KMS-11 (cell line): ENCODE measurements around the gene SYNE4.

ENCODE experiments used
- H2AFZ ChIP-seq: fragments of 200-600 bp; sonication (generic); 2 replicates; pipeline ENCODE4 v1.6.1; 2016; ENCODE audit warnings: antibody characterized with exemption, mixed run types, low read depth
- H3K27ac ChIP-seq: fragments of 200-600 bp; sonication (generic); 2 replicates; pipeline ENCODE4 v1.6.1; 2016; ENCODE audit warnings: mild to moderate bottlenecking, mixed run types
- H3K27me3 ChIP-seq: fragments of 200-600 bp; sonication (generic); 2 replicates; pipeline ENCODE4 v1.6.1; 2017; ENCODE audit warnings: mild to moderate bottlenecking, low read depth, mixed run types, moderate library complexity; ENCODE audit not compliant: insufficient read depth
- H3K36me3 ChIP-seq: fragments of 200-600 bp; sonication (generic); 2 replicates; pipeline ENCODE4 v1.6.1; 2017; ENCODE audit warnings: mild to moderate bottlenecking, mixed run types; ENCODE audit not compliant: insufficient read depth
- H3K4me1 ChIP-seq: fragments of 200-600 bp; sonication (generic); 2 replicates; pipeline ENCODE4 v1.6.1; 2016; ENCODE audit warnings: mild to moderate bottlenecking, low read depth, mixed run types; ENCODE audit not compliant: poor library complexity, severe bottlenecking
- H3K4me2 ChIP-seq: fragments of 200-600 bp; sonication (generic); 2 replicates; pipeline ENCODE4 v1.7.0; 2016; ENCODE audit warnings: mild to moderate bottlenecking, mixed run types
- H3K4me3 ChIP-seq: fragments of 200-600 bp; sonication (generic); IDR thresholded peaks from 2 replicates; pipeline ENCODE4 v1.6.1; 2017; ENCODE audit warnings: low read depth, low read length, mixed read lengths; ENCODE audit not compliant: insufficient read depth
- H3K79me2 ChIP-seq: fragments of 200-600 bp; sonication (generic); 2 replicates; pipeline ENCODE4 v1.6.1; 2016; ENCODE audit warnings: low read depth, mixed run types; ENCODE audit not compliant: insufficient read depth
- H3K9ac ChIP-seq: fragments of 200-600 bp; sonication (generic); 2 replicates; pipeline ENCODE4 v1.6.1; 2016; ENCODE audit warnings: mild to moderate bottlenecking, mixed run types
- H4K20me1 ChIP-seq: fragments of 200-600 bp; sonication (generic); 2 replicates; pipeline ENCODE4 v1.6.1; 2016; ENCODE audit warnings: mild to moderate bottlenecking, mixed run types; ENCODE audit not compliant: insufficient read depth
- CTCF ChIP-seq: fragments of 200-600 bp; sonication (generic); conservative IDR thresholded peaks from 2 replicates; pipeline ENCODE4 v1.6.1; 2017; ENCODE audit warnings: low read depth, mild to moderate bottlenecking, antibody characterized with exemption, low read length, moderate library complexity, mixed read lengths

The SYNE4 gene

GRCh38 chr19:36051236-36051635, 42.6 kb upstream of the SYNE4 start:
- Histone ChIP-seq H3K9ac (no peak overlapping the region), H3K36me3 (no peaks in the 10 kb centered on the region)
- no peak for TF ChIP-seq CTCF

GRCh38 chr19:36049080-36049698, 40.6 kb upstream of the SYNE4 start:
- H3K27me3 ChIP-seq: no peaks in the 10 kb centered on the region
- H2AFZ ChIP-seq: no peak overlapping the region
- no peak overlapping the region for H3K4me3 ChIP-seq
- no peaks in the 10 kb centered on the region for H3K36me3 ChIP-seq
- no peaks in the 10 kb centered on the region for H3K79me2 ChIP-seq
- no peak overlapping the region for H3K27ac ChIP-seq
- H3K4me1 ChIP-seq: peaks cover 8% of the 10 kb centered on the region
- H4K20me1 ChIP-seq: no peaks in the 10 kb centered on the region
- no peak overlapping the region for H3K4me2 ChIP-seq
- TF ChIP-seq CTCF: no peak
- H3K9ac ChIP-seq: no peak overlapping the region

More at GRCh38 chr19:36051236-36051635, 42.6 kb upstream of the SYNE4 start:
- no peak overlapping the region for H2AFZ ChIP-seq
- peaks cover 16% of the 10 kb centered on the region for H3K4me1 ChIP-seq
- H3K4me3 ChIP-seq: no peak overlapping the region
- no peaks in the 10 kb centered on the region for H4K20me1 ChIP-seq
- no peak overlapping the region for H3K27ac ChIP-seq
- H3K4me2 ChIP-seq: no peak overlapping the region
- peaks cover 13% of the 10 kb centered on the region for H3K79me2 ChIP-seq
- no peaks in the 10 kb centered on the region for H3K27me3 ChIP-seq

GRCh38 chr19:36047835-36048234, 39.2 kb upstream of the SYNE4 start:
- H3K4me3 ChIP-seq: no peak overlapping the region
- no peak for TF ChIP-seq CTCF
- no peak overlapping the region for H3K27ac ChIP-seq
- H3K9ac ChIP-seq: no peak overlapping the region
- no peaks in the 10 kb centered on the region for H4K20me1 ChIP-seq
- no peak overlapping the region for H2AFZ ChIP-seq
- peaks cover 6% of the 10 kb centered on the region for H3K4me1 ChIP-seq
- no peaks in the 10 kb centered on the region for H3K79me2 ChIP-seq
- H3K27me3 ChIP-seq: no peaks in the 10 kb centered on the region
- no peak overlapping the region for H3K4me2 ChIP-seq
- H3K36me3 ChIP-seq: no peaks in the 10 kb centered on the region

GRCh38 chr19:36046443-36047050, 37.9 kb upstream of the SYNE4 start:
- H2AFZ ChIP-seq: no peak overlapping the region

More at GRCh38 chr19:36046443-36047050, 37.9 kb upstream of the SYNE4 start:
- Histone ChIP-seq H3K36me3 (no peaks in the 10 kb centered on the region), H3K27me3 (no peaks in the 10 kb centered on the region), H4K20me1 (no peaks in the 10 kb centered on the region), H3K4me2 (no peak overlapping the region), H3K79me2 (no peaks in the 10 kb centered on the region), H3K4me1 (no peaks in the 10 kb centered on the region), H3K4me3 (no peak overlapping the region), H3K9ac (no peak overlapping the region), H3K27ac (no peak overlapping the region)
- TF ChIP-seq CTCF: no peak
